Activated naive CD8-positive, alpha-beta T cell treated with anti-CD3 and anti-CD28 coated beads, Interleukin-2, amount 50 U/mL, for 16 hours (primary cell): Measurements from ENCODE around the gene SHB.
"Not testable (repeated sequence)": the region's sequence is repeated elsewhere in the genome, so short reads cannot be mapped to it uniquely, and the experiment has no call there.

Experiments used
- DNase-seq: peaks from one replicate; pipeline ENCODE4 v3.0.0-alpha.2; 2020; ENCODE audit warnings: low read depth, low spot score

Gene SHB

DNA sequence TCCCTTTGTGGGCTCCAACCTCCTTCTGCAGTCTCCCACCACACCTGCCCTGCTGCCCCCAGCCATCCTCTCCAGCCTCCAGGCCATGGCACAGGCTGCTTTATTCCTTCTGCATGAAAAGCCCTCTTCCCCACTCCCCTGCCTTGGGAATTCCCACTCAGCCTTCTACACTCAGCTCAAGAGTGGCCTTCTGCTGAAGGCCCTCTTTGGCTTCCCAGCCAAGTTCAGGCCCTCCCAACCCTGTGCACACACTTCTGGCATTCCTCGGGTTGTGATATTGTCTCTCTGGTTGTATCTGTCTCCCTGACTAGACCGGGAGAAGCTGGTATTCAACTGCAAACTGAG, 5.7 kb downstream of the SHB start:
- DNase-seq: no peak

DNA sequence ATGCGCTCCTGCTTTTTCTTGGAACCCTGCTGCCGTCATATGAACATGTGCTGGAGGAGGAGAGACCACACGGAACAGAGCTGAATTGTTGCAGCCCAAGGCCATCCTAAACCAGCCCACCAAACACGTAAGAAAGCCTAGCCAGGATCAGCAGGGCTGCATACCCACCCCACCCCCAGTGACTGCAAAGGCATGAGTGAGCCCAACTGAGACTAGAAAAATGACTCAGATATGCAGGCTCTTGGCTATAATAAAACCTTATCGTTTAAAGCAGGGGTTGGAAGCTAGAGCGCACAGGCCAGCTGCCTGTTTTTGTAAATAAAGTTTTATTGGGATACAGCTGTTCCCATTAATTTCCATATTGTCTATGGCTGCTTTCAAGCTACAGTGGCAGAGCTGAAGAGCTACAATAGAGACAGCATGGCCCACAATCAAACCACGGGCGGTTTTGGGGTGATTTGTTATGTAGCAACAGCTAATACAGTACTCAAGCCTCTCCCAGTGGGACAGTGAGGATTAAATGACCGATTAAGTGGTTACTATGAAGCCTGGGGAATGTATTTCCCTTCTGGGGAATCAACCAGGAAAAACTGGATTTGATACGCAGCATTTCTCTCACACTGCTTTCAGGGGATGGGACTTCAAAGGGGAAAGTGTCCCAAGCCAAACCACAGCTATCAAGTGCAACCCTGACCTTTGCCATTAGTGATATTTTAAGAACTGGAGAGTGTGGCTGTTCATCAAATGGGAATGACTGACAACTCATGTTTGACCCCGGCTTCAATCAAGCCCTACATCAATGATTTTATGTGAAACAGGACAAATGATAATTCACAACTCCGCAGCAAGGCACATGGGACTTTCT, 6.3 kb downstream of the SHB start:
- no peak for DNase-seq

DNA sequence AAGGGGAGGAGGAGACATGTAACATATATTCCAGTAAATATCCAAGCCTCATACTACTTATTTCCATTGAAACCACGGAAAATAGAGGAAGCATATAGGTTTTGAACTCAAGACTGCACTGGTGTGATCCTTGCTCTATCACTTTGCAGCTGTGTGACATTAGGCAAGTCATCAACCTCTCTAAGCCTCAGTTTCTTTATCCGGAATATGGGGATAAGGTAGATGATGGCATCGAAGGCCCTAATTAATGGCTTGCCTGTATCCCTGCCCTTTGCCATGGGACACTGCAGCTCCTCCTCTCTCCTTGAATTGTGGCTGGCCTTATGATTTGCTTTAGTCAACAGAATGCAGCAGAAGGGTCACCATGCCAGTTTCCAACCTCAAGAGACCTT, 6.9 kb downstream of the SHB start:
- no peak for DNase-seq

DNA sequence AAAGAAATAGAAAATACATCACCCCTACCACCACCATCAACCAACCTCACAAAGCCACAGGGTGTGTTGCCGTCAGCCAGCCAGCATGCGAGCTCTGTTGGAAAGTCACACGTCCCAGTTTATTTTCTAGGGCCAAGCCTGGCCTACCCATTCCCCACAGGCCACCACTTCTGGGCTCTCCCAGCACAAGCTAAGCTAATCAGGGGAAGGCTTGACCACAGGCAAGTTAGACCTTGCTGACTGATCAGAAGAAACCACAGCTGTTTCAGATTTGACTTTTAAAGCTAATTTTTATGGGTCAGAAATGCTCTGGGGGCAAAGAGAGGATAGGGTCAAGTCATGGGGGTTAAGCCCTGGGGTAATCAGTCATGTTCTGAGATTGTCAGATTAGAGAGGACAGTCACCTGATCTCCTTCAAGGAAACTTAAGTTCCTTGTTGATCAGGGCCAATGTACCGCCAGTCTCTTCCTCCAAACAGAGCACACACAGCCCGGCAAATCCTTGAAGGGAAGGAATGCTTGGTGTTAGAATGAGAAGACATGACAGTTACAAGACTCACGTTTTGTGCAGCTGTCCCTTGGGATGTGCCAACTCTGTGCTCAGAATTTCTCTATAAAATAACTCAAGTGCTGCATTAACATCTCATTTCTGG, 7.6 kb downstream of the SHB start:
- DNase-seq: no peak

DNA sequence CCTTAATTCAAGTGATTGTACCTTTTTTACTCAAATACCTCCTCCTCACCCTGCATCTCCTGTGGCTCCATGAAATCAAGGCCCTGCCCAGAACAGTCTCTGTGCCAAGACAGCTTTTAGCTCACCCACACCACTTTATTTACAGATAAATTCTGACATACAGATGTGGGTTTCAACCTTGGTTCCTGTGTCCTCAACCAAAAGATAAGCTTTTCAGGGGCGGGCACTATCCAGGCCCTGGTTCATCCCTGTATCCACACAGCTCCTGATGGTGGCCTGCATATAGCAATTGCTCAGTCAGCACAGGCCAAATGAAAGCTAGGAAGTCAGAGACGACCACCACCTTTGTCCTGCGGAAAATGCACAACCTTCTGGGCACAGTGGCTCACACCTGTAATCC, 8.3 kb downstream of the SHB start:
- no peak for DNase-seq

DNA sequence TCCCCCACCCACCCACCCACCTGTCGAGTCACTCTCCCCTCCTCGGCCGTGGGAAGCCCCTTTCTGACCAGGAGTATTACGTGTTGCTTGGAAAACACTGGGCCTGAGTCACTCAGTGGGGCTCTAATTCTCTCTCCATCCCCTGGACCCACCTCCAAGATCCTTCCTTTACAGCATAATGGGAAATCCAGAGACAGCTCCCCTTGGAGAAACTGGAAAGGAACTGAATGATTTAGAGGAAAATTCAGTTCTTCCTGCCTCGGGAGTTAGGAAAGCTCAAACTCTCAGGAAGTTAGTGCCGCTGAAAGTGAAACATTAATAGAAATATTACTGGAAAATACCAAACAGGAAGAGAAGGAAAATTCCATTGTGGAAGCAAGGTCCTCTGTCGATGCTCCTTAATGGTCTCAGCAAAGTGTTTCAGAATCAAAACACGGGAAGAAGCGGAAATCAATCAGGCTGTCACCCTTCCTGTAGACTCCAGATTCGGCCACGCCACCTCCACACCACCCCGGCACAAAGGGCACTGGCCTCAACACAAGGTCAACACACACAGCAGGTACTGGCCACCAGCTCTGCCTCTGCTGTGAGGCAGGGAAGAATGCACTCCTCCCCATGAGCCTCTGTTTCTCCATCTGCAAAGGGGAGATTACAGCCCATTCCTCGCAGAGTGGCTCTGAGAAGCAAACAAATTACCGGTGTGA, 9.6 kb downstream of the SHB start:
- DNase-seq: no peak

DNA sequence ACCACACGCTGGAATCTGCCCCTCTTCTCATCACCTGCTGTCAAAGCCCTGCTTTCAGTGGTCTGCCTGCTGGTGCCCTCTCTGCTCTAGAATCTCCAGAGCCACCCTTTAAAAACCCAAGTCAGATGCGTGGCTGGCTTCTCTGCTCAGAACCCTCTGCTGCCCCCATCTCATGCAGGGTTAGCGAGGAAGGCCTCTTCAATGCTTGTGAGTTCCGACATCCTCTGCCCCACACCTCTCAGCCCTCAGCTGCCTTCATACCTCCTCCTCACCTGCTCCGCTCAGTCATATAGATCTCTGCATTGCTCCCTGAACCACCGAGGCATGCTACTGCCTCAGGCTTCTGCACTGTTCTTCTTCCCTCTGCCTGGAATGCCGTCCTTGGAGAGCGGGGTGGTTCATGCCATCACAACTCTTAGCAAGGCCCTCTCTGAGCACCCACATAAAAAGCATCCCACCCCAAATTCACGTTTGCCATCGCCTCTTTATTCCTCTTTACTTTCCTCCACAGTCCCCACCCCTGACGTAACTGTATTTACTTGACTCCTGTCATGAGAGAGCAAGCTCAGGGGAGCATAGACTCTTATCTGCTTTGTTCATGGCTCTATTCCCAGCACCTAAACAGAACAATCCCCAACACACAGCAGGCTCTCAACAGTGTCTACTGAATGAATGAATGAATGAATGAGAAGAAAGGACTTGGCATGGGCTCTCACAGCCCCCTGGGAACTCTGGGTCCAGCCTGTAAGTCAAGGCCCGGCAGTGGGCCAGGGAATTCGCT, 10.4 kb downstream of the SHB start:
- DNase-seq: no peak

DNA sequence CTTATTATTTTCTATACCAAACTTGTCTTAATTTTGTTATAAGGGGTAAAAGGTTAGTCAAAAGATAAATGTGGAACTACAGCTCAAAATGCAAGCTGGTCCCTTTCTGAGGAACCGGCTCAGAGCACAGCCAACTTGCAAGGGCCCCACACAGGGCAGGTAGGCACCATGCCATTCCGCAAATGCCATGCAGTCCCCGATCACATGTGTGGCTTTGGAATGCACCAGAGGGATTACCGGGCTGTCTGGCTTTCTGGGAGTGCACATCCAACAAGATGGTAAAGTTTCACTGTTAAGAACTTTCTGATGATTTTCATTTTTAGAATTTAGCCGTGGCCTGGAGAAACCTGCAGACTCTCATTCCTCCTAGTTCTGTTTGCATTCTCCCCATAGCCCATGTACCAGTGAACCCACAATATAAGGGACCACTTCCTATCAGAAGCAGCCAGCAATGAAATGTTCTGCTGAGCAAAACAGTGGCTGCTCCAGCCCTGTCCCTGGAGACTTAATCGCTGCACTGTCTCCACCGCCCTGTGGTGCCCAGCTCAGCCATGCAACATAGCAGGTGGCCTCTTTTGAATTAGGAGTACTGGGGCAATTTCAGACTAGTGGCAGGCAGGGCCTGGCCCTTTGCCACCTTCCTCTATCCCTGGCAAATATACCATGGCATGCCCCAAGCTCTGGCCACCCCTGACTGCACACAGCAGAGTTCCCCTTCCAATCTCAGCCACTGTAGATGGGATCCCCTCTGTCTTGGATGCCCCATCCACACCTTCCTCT, 11.4 kb downstream of the SHB start:
- no peak for DNase-seq

DNA sequence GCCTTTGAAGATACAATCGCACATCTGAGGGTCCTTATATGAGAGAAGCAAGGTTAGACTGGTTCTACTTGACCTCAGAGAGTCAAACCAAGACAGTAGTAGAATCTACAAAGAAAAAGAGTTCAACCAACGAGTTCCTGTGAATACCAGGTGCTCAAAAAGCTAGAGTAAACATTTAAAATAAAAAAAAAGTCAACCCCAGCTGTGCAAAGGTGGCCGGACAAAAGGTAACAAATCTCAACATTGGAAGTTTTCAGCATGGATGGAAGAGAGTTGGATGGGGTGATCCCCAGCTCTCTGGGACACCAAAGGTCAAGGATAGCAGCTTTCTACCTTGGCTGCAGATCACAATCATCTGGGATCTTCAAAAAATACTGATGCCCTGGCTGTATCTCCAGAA, 14.4 kb downstream of the SHB start:
- DNase-seq: no peak

DNA sequence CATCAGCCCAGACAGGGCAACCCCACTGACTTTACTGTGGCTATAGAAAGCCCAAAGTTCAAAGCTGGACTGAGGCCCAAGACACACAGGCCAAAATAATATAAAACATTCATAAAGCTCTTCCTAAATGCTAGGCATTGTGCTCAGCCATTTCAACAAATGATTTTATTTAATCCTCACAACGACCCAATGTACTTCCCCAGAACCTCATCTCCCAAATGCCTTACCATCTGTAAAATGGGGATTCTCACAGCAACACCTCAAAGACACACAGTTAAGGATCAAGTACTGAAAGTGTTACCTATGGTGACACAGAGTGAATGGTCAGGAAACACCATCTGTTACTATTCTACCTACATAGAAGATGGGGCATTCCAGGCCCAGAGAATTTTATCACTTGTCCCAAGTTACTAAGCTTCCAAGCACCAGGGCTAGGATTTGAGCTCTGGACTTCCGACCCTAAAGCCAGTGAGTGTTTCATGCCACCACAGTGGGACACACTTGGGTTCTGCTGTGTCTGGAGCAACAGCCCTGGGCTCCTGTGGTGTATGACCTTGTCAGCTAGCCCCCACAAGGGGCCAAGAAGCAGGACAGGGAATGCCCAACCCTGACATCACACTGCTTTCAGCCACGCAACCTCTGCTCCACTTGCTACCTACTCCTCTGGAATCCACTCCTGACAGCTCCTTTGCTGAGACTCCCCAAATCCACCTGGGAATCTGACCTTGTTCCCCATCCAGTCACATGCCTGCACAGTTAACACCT, 15.1 kb downstream of the SHB start:
- no peak for DNase-seq

DNA sequence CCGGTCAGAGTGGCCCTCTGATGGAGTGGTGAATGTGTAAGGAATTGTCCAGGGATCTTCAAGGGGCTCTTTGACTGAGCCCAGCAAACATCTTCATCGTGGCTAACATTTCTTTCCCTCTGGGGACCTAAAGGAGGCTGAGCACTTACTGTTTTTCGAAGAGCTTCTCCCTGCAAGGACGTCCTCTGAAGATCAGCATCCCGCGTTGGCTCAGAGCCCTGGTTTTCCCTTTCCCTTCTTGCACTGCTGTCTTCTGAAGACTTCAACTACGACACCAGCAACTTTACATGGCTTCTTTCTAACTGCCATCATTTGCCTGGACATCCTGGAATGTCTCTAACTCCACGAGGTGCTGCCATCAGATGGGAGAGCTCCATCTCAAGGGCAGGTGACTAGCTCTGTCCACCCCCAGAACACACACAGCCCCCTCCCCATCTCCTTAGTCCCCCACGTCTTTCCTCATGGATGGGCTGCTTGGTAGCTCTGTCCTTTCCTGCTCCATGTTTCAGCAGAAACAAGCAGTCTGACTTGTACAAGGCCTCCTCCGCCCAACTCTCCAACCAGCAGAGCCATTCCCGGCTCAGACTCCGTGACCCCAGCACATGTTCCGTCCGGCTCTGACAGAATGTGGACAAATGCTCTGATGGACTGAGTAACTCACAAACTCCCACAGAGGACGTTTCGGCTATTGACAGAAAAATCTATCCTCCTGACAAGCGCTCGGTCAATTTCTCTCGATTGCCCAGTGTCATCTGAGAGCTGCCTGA, 17.1 kb downstream of the SHB start:
- DNase-seq: no peak

DNA sequence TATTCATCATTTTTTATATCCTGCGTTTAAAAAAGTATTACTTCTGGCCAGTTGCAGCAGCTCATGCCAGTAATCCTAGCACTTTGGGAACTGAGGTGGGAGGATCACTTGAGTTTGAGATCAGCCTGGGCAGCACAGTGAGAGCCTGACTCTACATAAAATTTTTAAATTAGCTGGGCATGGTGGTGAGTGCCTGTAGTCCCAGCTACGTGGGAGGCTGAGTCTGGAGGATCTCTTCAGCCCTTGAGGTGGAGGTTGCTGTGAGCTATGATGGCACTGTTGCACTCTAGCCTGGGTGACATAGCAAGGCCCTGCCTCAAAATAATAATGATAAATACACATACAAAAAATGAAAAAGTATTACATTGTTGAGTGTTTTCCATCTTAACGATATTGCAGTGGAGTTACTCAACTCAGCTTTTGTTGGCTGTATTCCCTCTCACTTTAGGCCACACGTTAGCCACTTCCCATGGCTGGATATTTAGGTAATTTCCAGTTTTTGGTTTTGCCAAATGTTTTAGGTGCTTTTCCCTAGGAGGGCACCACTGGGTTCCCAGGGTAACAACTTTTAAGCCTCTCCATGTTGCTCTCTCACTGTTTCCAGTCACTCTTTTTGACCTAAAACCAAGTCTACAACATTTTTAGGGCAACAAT, 20.6 kb downstream of the SHB start:
- no peak for DNase-seq

DNA sequence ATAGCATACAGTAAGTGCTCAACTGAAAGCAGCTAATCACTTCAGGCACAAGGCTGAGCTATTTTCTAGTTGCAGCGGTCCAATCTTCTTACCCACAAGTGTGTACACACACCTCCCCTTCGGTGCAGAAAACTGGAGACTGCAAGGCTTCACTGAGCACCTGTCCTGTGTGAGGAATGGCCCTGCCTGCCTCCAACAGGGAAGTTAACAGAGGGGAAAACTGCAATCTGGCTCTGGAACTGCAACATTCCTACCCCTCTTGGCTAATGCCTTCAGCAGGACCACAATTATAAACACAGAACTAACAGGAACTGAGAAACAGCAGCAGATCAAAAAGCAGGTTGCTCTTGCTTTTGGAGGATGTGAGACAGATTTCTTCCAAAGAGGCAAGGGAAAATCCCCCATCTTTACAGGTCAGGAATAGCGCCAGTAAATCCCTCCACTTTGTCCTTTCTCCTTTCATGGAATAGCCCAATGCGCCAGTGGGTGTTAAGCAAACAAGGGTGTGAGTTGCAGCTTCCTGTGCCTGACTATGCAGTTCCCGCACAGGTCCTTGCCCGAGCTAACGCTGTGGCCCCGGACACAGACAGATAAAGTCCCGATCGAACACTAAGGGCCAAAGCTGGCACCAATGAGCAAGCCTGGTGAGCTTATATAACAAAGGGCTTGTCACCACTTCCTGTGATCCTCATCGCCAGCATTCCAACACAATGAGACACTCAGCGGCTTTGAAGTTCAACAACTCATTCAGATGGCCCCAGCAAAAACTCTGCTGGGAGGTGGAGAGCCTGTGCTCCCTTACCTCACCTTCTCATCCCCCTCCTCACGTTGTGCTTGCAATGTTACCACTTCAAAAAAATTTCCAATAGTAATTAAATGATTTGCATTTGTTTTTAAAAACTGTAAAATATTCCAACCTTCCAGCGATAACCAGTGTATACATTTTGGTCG, 21.5 kb downstream of the SHB start:
- DNase-seq: no peak

DNA sequence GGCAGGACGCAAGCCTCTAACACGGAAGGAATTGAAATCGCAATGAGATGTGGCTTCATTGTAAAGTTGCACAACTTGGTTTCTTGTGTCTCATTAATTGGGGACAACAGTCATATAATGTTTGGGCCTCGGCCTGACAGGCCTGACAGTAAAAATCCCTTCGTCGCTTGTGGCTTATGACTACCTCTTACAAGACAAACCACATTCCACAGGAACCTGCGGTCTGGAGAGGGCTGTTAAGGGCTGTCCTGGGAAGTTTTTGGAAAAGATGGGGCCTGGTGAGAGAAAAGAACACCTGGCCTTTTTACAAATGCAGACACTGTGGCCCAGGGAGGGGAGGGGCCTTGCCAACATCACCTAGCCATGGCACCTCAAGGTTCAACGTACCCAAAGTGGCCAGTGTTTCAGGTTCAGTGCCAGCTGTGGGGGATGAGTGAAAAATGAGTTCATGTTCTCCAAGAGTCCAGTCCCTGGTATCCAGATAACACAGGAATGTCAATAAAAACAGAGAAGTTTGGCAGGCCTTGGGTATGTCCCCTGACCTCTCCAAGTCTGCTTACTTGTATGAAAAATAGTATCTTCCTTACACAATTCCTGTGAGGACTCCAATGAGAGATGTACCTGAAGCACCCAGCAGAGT, 22.2 kb downstream of the SHB start:
- DNase-seq: no peak

DNA sequence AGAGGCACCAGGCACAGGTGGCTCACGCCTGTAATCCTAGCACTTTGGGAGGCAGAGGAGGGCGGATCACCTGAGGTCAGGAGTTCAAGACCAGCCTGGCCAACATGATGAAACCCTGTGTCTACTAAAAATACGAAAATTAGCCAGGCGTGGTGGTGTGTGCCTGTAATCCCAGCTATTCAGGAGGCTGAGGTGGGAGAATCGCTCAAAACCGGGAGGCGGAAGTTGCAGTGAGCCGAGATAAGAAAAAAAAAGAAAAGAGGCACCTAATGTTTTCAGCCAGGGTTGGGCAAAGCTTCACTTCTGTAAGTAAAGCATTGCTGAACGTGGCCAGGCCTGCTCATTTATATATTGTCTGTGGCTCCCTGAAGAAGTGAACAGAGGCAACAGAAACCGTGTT, 23.1 kb downstream of the SHB start:
- DNase-seq: not testable (repeated sequence)

DNA sequence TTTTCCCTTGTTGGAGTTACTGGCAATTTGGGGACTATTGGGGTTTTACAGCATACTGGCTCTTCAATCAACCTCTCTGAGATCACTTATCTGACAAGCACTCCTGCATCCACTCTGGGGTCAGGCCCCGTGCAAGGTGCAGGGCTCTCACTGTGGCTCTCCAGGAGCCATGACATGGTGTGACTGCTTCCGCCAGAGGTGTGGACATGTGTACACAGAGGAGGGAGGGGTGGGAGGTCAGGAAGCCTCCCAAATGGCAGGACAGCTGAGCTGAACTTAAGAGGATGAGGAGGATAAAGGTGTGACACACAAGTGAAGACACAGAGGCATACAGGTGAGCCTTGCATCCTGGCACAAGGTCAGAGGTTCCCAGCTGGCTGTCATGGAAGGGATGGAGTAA, 24.3 kb downstream of the SHB start:
- DNase-seq: no peak

DNA sequence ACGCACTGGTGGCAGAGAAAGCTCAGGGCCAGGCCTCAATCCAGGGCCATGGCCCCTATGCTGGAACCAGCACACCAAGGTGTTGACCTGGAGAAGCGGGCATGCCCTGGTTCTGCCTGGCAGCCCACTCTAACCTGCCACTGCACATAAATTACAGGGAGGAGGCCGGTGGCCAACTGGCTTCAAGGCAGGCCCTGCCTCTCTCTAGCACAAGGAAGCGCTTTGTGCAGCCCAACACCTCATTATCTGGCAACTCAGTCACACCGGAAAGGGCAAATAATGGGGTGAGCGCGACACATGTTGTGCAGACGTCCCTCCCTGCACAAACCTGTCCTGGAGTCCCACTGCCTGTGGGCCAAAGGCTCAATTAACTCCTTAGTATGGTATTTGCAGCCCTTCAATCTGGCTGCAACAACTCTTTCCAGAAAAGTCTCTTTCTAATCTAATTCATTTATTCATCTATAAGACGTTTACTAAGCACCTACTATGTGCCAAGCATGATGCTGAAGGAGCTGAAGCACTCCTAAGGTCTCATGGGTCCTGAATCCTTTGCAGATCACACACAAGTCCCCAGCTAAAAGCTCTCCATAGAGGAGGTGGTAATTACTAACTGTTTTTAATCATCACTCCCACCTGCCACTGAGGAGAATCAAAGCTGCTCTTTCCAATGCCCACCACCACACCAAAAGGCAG, 24.9 kb downstream of the SHB start:
- DNase-seq: no peak
